ENCODE data around the gene ANKRD29. TPM values are rescaled to one million over a fixed set of nuclear protein-coding genes. Genes with fewer than 3 reads are reported as not detected.

The ANKRD29 gene
- total and polyA plus RNA-seq, 9 of the 15 experiments (the other 6 are each of a cell fraction or from before 2014, with no cell fraction given), result 0.36 TPM; not detected in 8

GRCh38 chr18:23635283-23636070 is 27.2 kb downstream of the ANKRD29 start:
- H3K36me3 ChIP-seq (ENCODE audit: control insufficient read depth, insufficient read depth, low read length), result no peaks in the 10 kb centered on the region
- no peak for DNase-seq (ENCODE audit: extremely low read depth in 1 of 4, low spot score in 3 of 4)
- no peak for TF ChIP-seq SIN3A (IDR thresholded peaks at IDR 0.05; ENCODE audit: borderline replicate concordance in 2 of 2, control insufficient read depth in 1 of 2, low read depth in 2 of 2, low read length in 2 of 2)
- peak; percentile 66 for TF ChIP-seq C11orf30 (IDR thresholded peaks at IDR 0.05; ENCODE audit: low read depth)
- TF ChIP-seq ELF2 (CRISPR knock-in tag; IDR thresholded peaks at IDR 0.05), result no peak
- TF ChIP-seq HLTF (IDR thresholded peaks at IDR 0.05), result no peak
- TF ChIP-seq MAFK (IDR thresholded peaks at IDR 0.05; ENCODE audit: low read length), result peak; percentile 17; the same call in 1 of the 2 replicates
- 0 out of 2 replicates have a peak, but pooled peaks have one; percentile 27 for TF ChIP-seq IRF9 (tag; IDR thresholded peaks at IDR 0.05)
- TF ChIP-seq MAFG (tag; conservative IDR thresholded peaks at IDR 0.05), result peak; percentile 36; the same call in 1 of the 2 replicates
- TF ChIP-seq PTBP1 (IDR thresholded peaks at IDR 0.05; ENCODE audit: low read depth, low read length), result no peak
- TF ChIP-seq CEBPB (tag; IDR thresholded peaks at IDR 0.05), result peak; percentile 84
- TF ChIP-seq ZNF398 (CRISPR knock-in tag; IDR thresholded peaks at IDR 0.05), result no peak
- TF ChIP-seq ZNF316 (IDR thresholded peaks at IDR 0.05), result peak; percentile 70
- no peak for TF ChIP-seq ZNF431 (CRISPR knock-in tag; IDR thresholded peaks at IDR 0.05)
- peak; percentile 73 for TF ChIP-seq NFE2 (IDR thresholded peaks at IDR 0.05; ENCODE audit: low read depth)
- TF ChIP-seq CEBPG (CRISPR knock-in tag; IDR thresholded peaks at IDR 0.05), result no peak
- TF ChIP-seq CEBPG (tag; conservative IDR thresholded peaks at IDR 0.05 in 1 of 2, IDR thresholded peaks at IDR 0.05 in 1 of 2), result peak in 1 of 2 experiments; percentile 93; a peak in 3 of 4 replicates
- TF ChIP-seq MAFF (IDR thresholded peaks at IDR 0.05; ENCODE audit: low read length), result peak; percentile 38; the same call in 1 of the 2 replicates
- TF ChIP-seq FOSL1 (tag; conservative IDR thresholded peaks at IDR 0.05), result 0 out of 2 replicates have a peak, but pooled peaks have one; percentile 38
- FAIRE-seq, result no peak
- no peaks in the 10 kb centered on the region for H4K20me1 ChIP-seq (replicated peaks; ENCODE audit: control insufficient read depth, insufficient read depth, low read length)
- peaks cover 6 to 12% of the 10 kb centered on the region in 2 experiments; a peak in 3 of 5 replicates for H3K27me3 ChIP-seq (ENCODE audit: control insufficient read depth in 2 of 2, insufficient read depth in 2 of 2, low read length in 2 of 2)
- CTCF ChIA-PET (ENCODE audit: low intra/inter-chr PET ratio), result no interaction called here
- no peaks in the 10 kb centered on the region; a peak in 2 of 5 replicates for H3K4me1 ChIP-seq (replicated peaks in 1 of 2; ENCODE audit: control insufficient read depth in 2 of 2, insufficient read depth in 2 of 2, low read length in 2 of 2)
- ATAC-seq, result peak; percentile 22; the same call in 1 of the 3 replicates
- H3K9me3 ChIP-seq (replicated peaks; ENCODE audit: control insufficient read depth, insufficient read depth, low read depth, low read length), result no peaks in the 10 kb centered on the region
- H3K79me2 ChIP-seq (ENCODE audit: control insufficient read depth, insufficient read depth, low read length), result no peaks in the 10 kb centered on the region
- WGBS (ENCODE audit: insufficient coverage, low coverage, missing lambda C conversion rate), result 10% methylated on average over 6 of the region's 6 CpGs
- intact Hi-C loops (cut with micrococcal nuclease) (no loop called here), in situ Hi-C loops (cut with MboI) (no loop called here)
- H3K9me1 ChIP-seq (ENCODE audit: control insufficient read depth, insufficient read depth, low read length), result no peaks in the 10 kb centered on the region
- H3K9ac ChIP-seq (ENCODE audit: insufficient read depth in 1 of 2, low read depth in 2 of 2, low read length in 2 of 2), result no peak overlapping the region
- BruUV-seq (replicated peaks), result no TSS peak
- no peak overlapping the region for H3K4me3 ChIP-seq
- no peak overlapping the region for H2AFZ ChIP-seq (ENCODE audit: low read depth, low read length)
- POLR2A ChIA-PET, result no interaction called here
- no peak overlapping the region for H3K27ac ChIP-seq (ENCODE audit: extremely low read depth, low read depth, low read length)
- H3K4me2 ChIP-seq (ENCODE audit: insufficient read depth, low read length), result no peak overlapping the region
